ENCODE measurements around the gene NSUN2. TPM values are rescaled to one million over a fixed set of nuclear protein-coding genes. Genes with fewer than 3 reads are reported as not detected.

The NSUN2 gene
- polyA plus RNA-seq, 2 of the 4 experiments (the other 2 are of a cell fraction), result 95.7 to 101 TPM

GRCh38 chr5:6604341-6604740, 28.5 kb downstream of the NSUN2 start:
- ChIA-PET POLR2A (no interaction called here), CTCF (interaction anchor here (1.4 kb wide), 1 partner anchor 141 kb away, joined by 5 read pairs; no protein-coding TSS in a partner anchor)
- H3K4me3 ChIP-seq, result no peak overlapping the region
- ATAC-seq (no peak), DNase-seq (ENCODE audit: low read depth in 1 of 2, low spot score in 1 of 2) (no peak), FAIRE-seq (no peak)
- H3K4me1 ChIP-seq, result no peaks in the 10 kb centered on the region
- H3K4me2 ChIP-seq, result no peak overlapping the region
- TF ChIP-seq HES2 (IDR thresholded peaks at IDR 0.05), result no peak
- no peak for TF ChIP-seq JUN (IDR thresholded peaks at IDR 0.05)
- TF ChIP-seq NFE2L2 (conservative IDR thresholded peaks at IDR 0.05; ENCODE audit: low read length), result no peak
- TF ChIP-seq ZSCAN20 (CRISPR knock-in tag; IDR thresholded peaks at IDR 0.05), result no peak
- TF ChIP-seq POLR2A (IDR thresholded peaks at IDR 0.05; ENCODE audit: low read length), result no peak
- no peak for TF ChIP-seq KDM5A (IDR thresholded peaks at IDR 0.05)
- WGBS (ENCODE audit: missing lambda C conversion rate), result 97% methylated on average over 6 of the region's 6 CpGs
- H3K9me3 ChIP-seq, result no peaks in the 10 kb centered on the region
- H3K27ac ChIP-seq, result no peak overlapping the region

- WGBS (ENCODE audit: missing lambda C conversion rate), result 92% methylated on average over 5 of the region's 5 CpGs
- Histone ChIP-seq H3K27ac (no peak overlapping the region), H3K9me3 (no peaks in the 10 kb centered on the region), H3K4me1 (no peaks in the 10 kb centered on the region), H3K4me2 (no peak overlapping the region), H3K4me3 (no peak overlapping the region)
- CTCF ChIA-PET, result no interaction called here
- POLR2A ChIA-PET, result no interaction called here
- TF ChIP-seq HES2 (IDR thresholded peaks at IDR 0.05) (no peak), JUN (IDR thresholded peaks at IDR 0.05) (no peak), SMC3 (IDR thresholded peaks at IDR 0.05) (no peak), ESRRA (IDR thresholded peaks at IDR 0.05; ENCODE audit: borderline replicate concordance, low read length) (no peak), RFX5 (IDR thresholded peaks at IDR 0.05) (no peak), BCL3 (IDR thresholded peaks at IDR 0.05) (no peak), CHD4 (IDR thresholded peaks at IDR 0.05; ENCODE audit: borderline replicate concordance) (no peak), JUNB (IDR thresholded peaks at IDR 0.05) (no peak), E2F6 (IDR thresholded peaks at IDR 0.05; ENCODE audit: borderline replicate concordance, low read depth) (no peak), HEYL (CRISPR knock-in tag; IDR thresholded peaks at IDR 0.05) (no peak), ZC3H11A (IDR thresholded peaks at IDR 0.05) (no peak), BHLHE40 (IDR thresholded peaks at IDR 0.05; ENCODE audit: low read depth, low read length) (no peak), FOSL2 (IDR thresholded peaks at IDR 0.05) (no peak), FOSL2 (CRISPR knock-in tag; IDR thresholded peaks at IDR 0.05) (no peak), ZFP36 (IDR thresholded peaks at IDR 0.05; ENCODE audit: borderline replicate concordance, partially characterized antibody) (no peak), HOXA7 (CRISPR knock-in tag; IDR thresholded peaks at IDR 0.05) (no peak)
- TF ChIP-seq, protein P1, sequence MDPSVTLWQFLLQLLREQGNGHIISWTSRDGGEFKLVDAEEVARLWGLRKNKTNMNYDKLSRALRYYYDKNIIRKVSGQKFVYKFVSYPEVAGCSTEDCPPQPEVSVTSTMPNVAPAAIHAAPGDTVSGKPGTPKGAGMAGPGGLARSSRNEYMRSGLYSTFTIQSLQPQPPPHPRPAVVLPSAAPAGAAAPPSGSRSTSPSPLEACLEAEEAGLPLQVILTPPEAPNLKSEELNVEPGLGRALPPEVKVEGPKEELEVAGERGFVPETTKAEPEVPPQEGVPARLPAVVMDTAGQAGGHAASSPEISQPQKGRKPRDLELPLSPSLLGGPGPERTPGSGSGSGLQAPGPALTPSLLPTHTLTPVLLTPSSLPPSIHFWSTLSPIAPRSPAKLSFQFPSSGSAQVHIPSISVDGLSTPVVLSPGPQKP (IDR thresholded peaks at IDR 0.05; ENCODE audit: low read depth, low read length), result no peak
- TF ChIP-seq, protein P2, sequence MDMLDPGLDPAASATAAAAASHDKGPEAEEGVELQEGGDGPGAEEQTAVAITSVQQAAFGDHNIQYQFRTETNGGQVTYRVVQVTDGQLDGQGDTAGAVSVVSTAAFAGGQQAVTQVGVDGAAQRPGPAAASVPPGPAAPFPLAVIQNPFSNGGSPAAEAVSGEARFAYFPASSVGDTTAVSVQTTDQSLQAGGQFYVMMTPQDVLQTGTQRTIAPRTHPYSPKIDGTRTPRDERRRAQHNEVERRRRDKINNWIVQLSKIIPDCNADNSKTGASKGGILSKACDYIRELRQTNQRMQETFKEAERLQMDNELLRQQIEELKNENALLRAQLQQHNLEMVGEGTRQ (IDR thresholded peaks at IDR 0.05), result no peak
- FAIRE-seq (no peak), ATAC-seq (peak in 1 of 2 experiments; percentile 18; a peak in 2 of 6 replicates), DNase-seq (ENCODE audit: low read depth in 1 of 2, low spot score in 1 of 2) (no peak)
Observed at GRCh38 chr5:6603643-6604042, 29.2 kb downstream of the NSUN2 start.

GRCh38 chr5:6602441-6602840, 30.4 kb downstream of the NSUN2 start:
- CTCF ChIA-PET, result no interaction called here
- Histone ChIP-seq H3K4me2 (no peak overlapping the region), H3K9me3 (no peaks in the 10 kb centered on the region), H3K27ac (no peak overlapping the region), H3K4me3 (no peak overlapping the region), H3K4me1 (no peaks in the 10 kb centered on the region)
- ATAC-seq (no peak), FAIRE-seq (no peak), DNase-seq (ENCODE audit: low read depth in 1 of 2, low spot score in 1 of 2) (no peak)
- no peak for TF ChIP-seq SREBF2 (IDR thresholded peaks at IDR 0.05)
- POLR2A ChIA-PET, result no interaction called here
- 76% methylated on average over 7 of the region's 7 CpGs for WGBS (ENCODE audit: missing lambda C conversion rate)
